D341Med (cell line): ENCODE results near the gene ATG14.
"Not testable (repeated sequence)": the region's sequence is repeated elsewhere in the genome, so short reads cannot be mapped to it uniquely, and the experiment has no call there.

ENCODE experiments used
- DNase-seq: peaks from one replicate; pipeline ENCODE4 v3.0.0; 2012; ENCODE audit warnings: low spot score

The ATG14 gene

GRCh38 chr14:55411426-55412389 is at the start of gene ATG14:
TSS of gene ATG14 (minus strand) at chr14:55411830. CDS start at chr14:55411822, 8 bp downstream.
- peak; percentile 96 for DNase-seq

GRCh38 chr14:55458800-55459515 is 47.3 kb upstream of the ATG14 start:
- DNase-seq: no peak

GRCh38 chr14:55457496-55457895 is 45.9 kb upstream of the ATG14 start:
- no peak for DNase-seq

GRCh38 chr14:55456411-55456810 is 44.8 kb upstream of the ATG14 start:
- not testable (repeated sequence) for DNase-seq

- peak; percentile 79 for DNase-seq
Observed at GRCh38 chr14:55454264-55455002, 42.8 kb upstream of the ATG14 start.

GRCh38 chr14:55451950-55452349 is 40.3 kb upstream of the ATG14 start:
- no peak for DNase-seq

- DNase-seq: no peak
Observed at GRCh38 chr14:55451398-55451797, 39.8 kb upstream of the ATG14 start.

- no peak for DNase-seq
Observed at GRCh38 chr14:55450987-55451386, 39.4 kb upstream of the ATG14 start.

GRCh38 chr14:55450539-55450938 is 38.9 kb upstream of the ATG14 start:
- no peak for DNase-seq

GRCh38 chr14:55450124-55450523 is 38.5 kb upstream of the ATG14 start:
- no peak for DNase-seq

- DNase-seq: no peak
Observed at GRCh38 chr14:55449116-55449515, 37.5 kb upstream of the ATG14 start.

GRCh38 chr14:55448141-55448614 is 36.5 kb upstream of the ATG14 start:
- DNase-seq: no peak

- no peak for DNase-seq
Observed at GRCh38 chr14:55446833-55447232, 35.2 kb upstream of the ATG14 start.

- peak; percentile 70 for DNase-seq
Observed at GRCh38 chr14:55446127-55446736, 34.6 kb upstream of the ATG14 start.

GRCh38 chr14:55441286-55441685 is 29.7 kb upstream of the ATG14 start:
- DNase-seq: no peak

GRCh38 chr14:55440385-55440784 is 28.8 kb upstream of the ATG14 start, which contains the start of gene TBPL2:
TSS of gene TBPL2 (minus strand) at chr14:55440616. CDS start at chr14:55440449, 167 bp downstream.
- no peak for DNase-seq

GRCh38 chr14:55438066-55438683 is 26.5 kb upstream of the ATG14 start:
- peak; percentile 64 for DNase-seq

- no peak for DNase-seq
Observed at GRCh38 chr14:55436931-55437330, 25.3 kb upstream of the ATG14 start.

- no peak for DNase-seq
Observed at GRCh38 chr14:55436519-55436918, 24.9 kb upstream of the ATG14 start.

GRCh38 chr14:55434805-55435174 is 23.2 kb upstream of the ATG14 start:
- no peak for DNase-seq
